ENCODE data around the gene B3GNT8. TPM values are rescaled to one million over a fixed set of nuclear protein-coding genes. Genes with fewer than 3 reads are reported as not detected.

The B3GNT8 gene
- total RNA-seq, 1 experiment from 2014 or later = not detected

GRCh38 chr19:41443813-41444455 lies 16.8 kb upstream of the B3GNT8 start:
- H2AFZ ChIP-seq (ENCODE audit: low read depth, low read length, poor library complexity, severe bottlenecking) = no peak overlapping the region
- TF ChIP-seq FOSL1 (IDR thresholded peaks at IDR 0.05; ENCODE audit: low read depth) = no peak
- TF ChIP-seq EZH2 (IDR thresholded peaks at IDR 0.05) = no peak
- TF ChIP-seq ELF1 (IDR thresholded peaks at IDR 0.05; ENCODE audit: borderline replicate concordance, low read depth) = no peak
- no peak for TF ChIP-seq SRF (IDR thresholded peaks at IDR 0.05; ENCODE audit: low read depth)
- no peak for TF ChIP-seq ZNF274 (IDR thresholded peaks at IDR 0.05; ENCODE audit: low read depth, low read length)
- TF ChIP-seq POLR2AphosphoS5 (IDR thresholded peaks at IDR 0.05; ENCODE audit: low read depth, low read length) = no peak
- TF ChIP-seq CEBPB (IDR thresholded peaks at IDR 0.05; ENCODE audit: low read depth) = no peak
- TF ChIP-seq SIN3A (IDR thresholded peaks at IDR 0.05; ENCODE audit: low read depth) = no peak
- TF ChIP-seq, protein P1, sequence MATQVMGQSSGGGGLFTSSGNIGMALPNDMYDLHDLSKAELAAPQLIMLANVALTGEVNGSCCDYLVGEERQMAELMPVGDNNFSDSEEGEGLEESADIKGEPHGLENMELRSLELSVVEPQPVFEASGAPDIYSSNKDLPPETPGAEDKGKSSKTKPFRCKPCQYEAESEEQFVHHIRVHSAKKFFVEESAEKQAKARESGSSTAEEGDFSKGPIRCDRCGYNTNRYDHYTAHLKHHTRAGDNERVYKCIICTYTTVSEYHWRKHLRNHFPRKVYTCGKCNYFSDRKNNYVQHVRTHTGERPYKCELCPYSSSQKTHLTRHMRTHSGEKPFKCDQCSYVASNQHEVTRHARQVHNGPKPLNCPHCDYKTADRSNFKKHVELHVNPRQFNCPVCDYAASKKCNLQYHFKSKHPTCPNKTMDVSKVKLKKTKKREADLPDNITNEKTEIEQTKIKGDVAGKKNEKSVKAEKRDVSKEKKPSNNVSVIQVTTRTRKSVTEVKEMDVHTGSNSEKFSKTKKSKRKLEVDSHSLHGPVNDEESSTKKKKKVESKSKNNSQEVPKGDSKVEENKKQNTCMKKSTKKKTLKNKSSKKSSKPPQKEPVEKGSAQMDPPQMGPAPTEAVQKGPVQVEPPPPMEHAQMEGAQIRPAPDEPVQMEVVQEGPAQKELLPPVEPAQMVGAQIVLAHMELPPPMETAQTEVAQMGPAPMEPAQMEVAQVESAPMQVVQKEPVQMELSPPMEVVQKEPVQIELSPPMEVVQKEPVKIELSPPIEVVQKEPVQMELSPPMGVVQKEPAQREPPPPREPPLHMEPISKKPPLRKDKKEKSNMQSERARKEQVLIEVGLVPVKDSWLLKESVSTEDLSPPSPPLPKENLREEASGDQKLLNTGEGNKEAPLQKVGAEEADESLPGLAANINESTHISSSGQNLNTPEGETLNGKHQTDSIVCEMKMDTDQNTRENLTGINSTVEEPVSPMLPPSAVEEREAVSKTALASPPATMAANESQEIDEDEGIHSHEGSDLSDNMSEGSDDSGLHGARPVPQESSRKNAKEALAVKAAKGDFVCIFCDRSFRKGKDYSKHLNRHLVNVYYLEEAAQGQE (IDR thresholded peaks at IDR 0.05; ENCODE audit: low read depth) = no peak
- no peaks in the 10 kb centered on the region for H3K9me3 ChIP-seq (ENCODE audit: control insufficient read depth in 1 of 2, insufficient read depth in 1 of 2, low read depth in 1 of 2, low read length in 2 of 2)
- H3K9me2 ChIP-seq (ENCODE audit: insufficient read depth) = no peaks in the 10 kb centered on the region
- H3K79me2 ChIP-seq (ENCODE audit: insufficient read depth, low read length) = peaks cover 2% of the 10 kb centered on the region
- POLR2A ChIA-PET = no interaction called here
- no peaks in the 10 kb centered on the region for H3K36me3 ChIP-seq (ENCODE audit: control insufficient read depth in 1 of 2, insufficient read depth in 2 of 2, low read length in 2 of 2)
- DNase-seq (ENCODE audit: low read depth, low spot score) (no peak), ATAC-seq (no peak)
- intact Hi-C loops (cut with micrococcal nuclease) = no loop called here
- no peak overlapping the region for H3K4me2 ChIP-seq (ENCODE audit: low read length)
- H3K9ac ChIP-seq (ENCODE audit: low read length) = no peak overlapping the region
- BruUV-seq (replicated peaks) = no TSS peak
- H4K20me1 ChIP-seq (ENCODE audit: insufficient read depth) = no peaks in the 10 kb centered on the region
- H3K27me3 ChIP-seq (ENCODE audit: insufficient read depth, low read length) = no peaks in the 10 kb centered on the region
- no peak overlapping the region for H3K4me3 ChIP-seq (replicated peaks in 1 of 2; ENCODE audit: low read depth in 1 of 2, low read length in 2 of 2)
- peaks cover 2 to 8% of the 10 kb centered on the region in 2 experiments for H3K4me1 ChIP-seq (ENCODE audit: control insufficient read depth in 1 of 2, insufficient read depth in 2 of 2, low read length in 2 of 2)
- no peak overlapping the region for H3K27ac ChIP-seq (ENCODE audit: low read depth, low read length)
- RAD21 ChIA-PET (ENCODE audit: low non-redundant PET in 1 of 2, low total read pairs in 2 of 2, uncharacterized antibody in 2 of 2, unreplicated experiment in 2 of 2) = no interaction called here
- CTCF ChIA-PET = no interaction called here

Measured in HCT116 (cell line).